HG03103 (cell line): Measurements from ENCODE around the gene MGAT4B.

Experiments used
- ATAC-seq: cut with Tn5 transposase; IDR thresholded peaks from one replicate; pipeline ENCODE4 v1.9.1; 2021; ENCODE audit warnings: low read depth; ENCODE audit not compliant: unreplicated experiment

Gene MGAT4B

GRCh38 chr5:179812997-179813607 is 6.4 kb upstream of the MGAT4B start:
- no peak for ATAC-seq

GRCh38 chr5:179812135-179812825 is 5.6 kb upstream of the MGAT4B start:
- no peak for ATAC-seq

GRCh38 chr5:179805529-179806249 is 977 bp downstream of the MGAT4B start:
- peak; percentile 14 for ATAC-seq

- ATAC-seq: no peak
These were observed 1.6 kb downstream of the MGAT4B start for GRCh38 chr5:179805070-179805528.

GRCh38 chr5:179804555-179804947 is 2.1 kb downstream of the MGAT4B start:
- ATAC-seq: no peak

- ATAC-seq: no peak
These were observed 2.8 kb downstream of the MGAT4B start for GRCh38 chr5:179803651-179804554.

- no peak for ATAC-seq
These were observed 3.6 kb downstream of the MGAT4B start for GRCh38 chr5:179802950-179803562.

- no peak for ATAC-seq
These were observed 4.3 kb downstream of the MGAT4B start for GRCh38 chr5:179802207-179802883.

GRCh38 chr5:179801304-179802206 is 5.1 kb downstream of the MGAT4B start:
- ATAC-seq: peak; percentile 41

GRCh38 chr5:179800696-179801201 is 5.9 kb downstream of the MGAT4B start:
- ATAC-seq: no peak

- no peak for ATAC-seq
These were observed 6.5 kb downstream of the MGAT4B start for GRCh38 chr5:179800071-179800695.

GRCh38 chr5:179799644-179799973 is 7.1 kb downstream of the MGAT4B start:
- no peak for ATAC-seq

GRCh38 chr5:179798771-179799643 is 7.7 kb downstream of the MGAT4B start:
- ATAC-seq: no peak

- ATAC-seq: no peak
These were observed 8.4 kb downstream of the MGAT4B start for GRCh38 chr5:179798144-179798770.

GRCh38 chr5:179797741-179798140 is 8.9 kb downstream of the MGAT4B start:
- no peak for ATAC-seq

- no peak for ATAC-seq
These were observed 9.6 kb downstream of the MGAT4B start for GRCh38 chr5:179796877-179797608.
